Measurements from ENCODE around the gene RFWD3.

Gene RFWD3

GRCh38 chr16:74578838-74579237 lies 87.8 kb downstream of the RFWD3 start:
- peaks cover 5% of the 10 kb centered on the region; the same call in 1 of the 2 replicates for H3K4me1 ChIP-seq (ENCODE audit: low read length)
- TF ChIP-seq CTCF (IDR thresholded peaks at IDR 0.05; ENCODE audit: low read length) (no peak), EZH2 (optimal IDR thresholded peaks at IDR 0.05; ENCODE audit: low read depth, low read length) (no peak), EZH2phosphoT487 (IDR thresholded peaks at IDR 0.05; ENCODE audit: low read length) (no peak)
- no peak for DNase-seq
- no peak overlapping the region for H3K9ac ChIP-seq (ENCODE audit: low read length)
- no peaks in the 10 kb centered on the region for H4K20me1 ChIP-seq (ENCODE audit: insufficient read depth, low read length)
- no peaks in the 10 kb centered on the region for H3K9me2 ChIP-seq (replicated peaks; ENCODE audit: insufficient read depth, low read length)
- no peak overlapping the region for H3K4me2 ChIP-seq (ENCODE audit: low read depth, low read length)
- H3K27ac ChIP-seq (ENCODE audit: low read length) = no peak overlapping the region
- H3F3A ChIP-seq (ENCODE audit: insufficient read depth, low read length) = no peaks in the 10 kb centered on the region
- no peak overlapping the region for H3K4me3 ChIP-seq (ENCODE audit: low read length)
- H3K27me3 ChIP-seq (replicated peaks; ENCODE audit: insufficient read depth, low read length) = no peaks in the 10 kb centered on the region
- H3K79me2 ChIP-seq (ENCODE audit: low read length) = peaks cover 77% of the 10 kb centered on the region
- H2AFZ ChIP-seq (ENCODE audit: low read length) = no peak overlapping the region
- H3K9me3 ChIP-seq (replicated peaks; ENCODE audit: insufficient read depth, low read length) = no peaks in the 10 kb centered on the region
- H3K36me3 ChIP-seq (replicated peaks; ENCODE audit: insufficient read depth, low read length) = no peaks in the 10 kb centered on the region

- H3K27me3 ChIP-seq (replicated peaks; ENCODE audit: insufficient read depth, low read length) = no peaks in the 10 kb centered on the region
- no peak overlapping the region for H3K4me3 ChIP-seq (ENCODE audit: low read length)
- no peak overlapping the region for H3K9ac ChIP-seq (ENCODE audit: low read length)
- H3K36me3 ChIP-seq (replicated peaks; ENCODE audit: insufficient read depth, low read length) = no peaks in the 10 kb centered on the region
- H3K9me3 ChIP-seq (replicated peaks; ENCODE audit: insufficient read depth, low read length) = no peaks in the 10 kb centered on the region
- H4K20me1 ChIP-seq (ENCODE audit: insufficient read depth, low read length) = no peaks in the 10 kb centered on the region
- H3K4me2 ChIP-seq (ENCODE audit: low read depth, low read length) = no peak overlapping the region
- no peak overlapping the region for H3K27ac ChIP-seq (ENCODE audit: low read length)
- H2AFZ ChIP-seq (ENCODE audit: low read length) = no peak overlapping the region
- H3K79me2 ChIP-seq (ENCODE audit: low read length) = peaks cover 76% of the 10 kb centered on the region
- H3F3A ChIP-seq (ENCODE audit: insufficient read depth, low read length) = no peaks in the 10 kb centered on the region
- no peak for DNase-seq
- TF ChIP-seq CTCF (IDR thresholded peaks at IDR 0.05; ENCODE audit: low read length) (no peak), EZH2 (optimal IDR thresholded peaks at IDR 0.05; ENCODE audit: low read depth, low read length) (no peak), EZH2phosphoT487 (IDR thresholded peaks at IDR 0.05; ENCODE audit: low read length) (no peak)
- peaks cover 5% of the 10 kb centered on the region; the same call in 1 of the 2 replicates for H3K4me1 ChIP-seq (ENCODE audit: low read length)
- no peaks in the 10 kb centered on the region for H3K9me2 ChIP-seq (replicated peaks; ENCODE audit: insufficient read depth, low read length)
Measured at GRCh38 chr16:74578433-74578832, 88.2 kb downstream of the RFWD3 start.

DNA sequence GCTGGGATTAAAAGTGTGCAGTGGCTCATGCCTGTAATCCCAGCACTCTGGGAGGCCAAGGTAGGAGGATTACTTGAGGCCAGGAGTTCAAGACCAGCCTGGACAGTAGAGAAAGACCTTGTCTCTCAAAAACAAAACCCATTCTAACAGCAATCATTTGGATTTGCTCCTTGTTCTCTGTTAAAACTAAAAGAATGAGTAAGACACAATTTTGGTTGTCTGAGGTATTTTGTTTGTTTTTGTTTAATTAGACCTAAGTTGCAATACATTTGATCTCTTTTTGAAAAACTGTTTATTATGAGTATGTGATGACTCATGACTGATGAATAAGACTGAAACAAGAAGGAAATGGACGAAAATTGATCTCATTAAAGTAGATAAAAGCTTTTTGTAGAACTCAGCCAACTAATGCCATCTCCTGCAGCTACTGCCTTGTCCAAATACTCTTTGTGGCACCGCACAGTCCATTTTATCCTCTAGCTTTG lies 88.8 kb downstream of the RFWD3 start:
- peaks cover 75% of the 10 kb centered on the region for H3K79me2 ChIP-seq (ENCODE audit: low read length)
- no peak overlapping the region for H2AFZ ChIP-seq (ENCODE audit: low read length)
- no peak overlapping the region for H3K4me2 ChIP-seq (ENCODE audit: low read depth, low read length)
- H3K4me3 ChIP-seq (ENCODE audit: low read length) = no peak overlapping the region
- H3K27ac ChIP-seq (ENCODE audit: low read length) = no peak overlapping the region
- H3K9ac ChIP-seq (ENCODE audit: low read length) = no peak overlapping the region
- TF ChIP-seq EZH2 (optimal IDR thresholded peaks at IDR 0.05; ENCODE audit: low read depth, low read length) (no peak), CTCF (IDR thresholded peaks at IDR 0.05; ENCODE audit: low read length) (no peak), EZH2phosphoT487 (IDR thresholded peaks at IDR 0.05; ENCODE audit: low read length) (no peak)
- no peaks in the 10 kb centered on the region for H3K9me2 ChIP-seq (replicated peaks; ENCODE audit: insufficient read depth, low read length)
- H4K20me1 ChIP-seq (ENCODE audit: insufficient read depth, low read length) = no peaks in the 10 kb centered on the region
- no peaks in the 10 kb centered on the region for H3K36me3 ChIP-seq (replicated peaks; ENCODE audit: insufficient read depth, low read length)
- H3K27me3 ChIP-seq (replicated peaks; ENCODE audit: insufficient read depth, low read length) = no peaks in the 10 kb centered on the region
- no peaks in the 10 kb centered on the region for H3F3A ChIP-seq (ENCODE audit: insufficient read depth, low read length)
- peaks cover 5% of the 10 kb centered on the region; the same call in 1 of the 2 replicates for H3K4me1 ChIP-seq (ENCODE audit: low read length)
- no peaks in the 10 kb centered on the region for H3K9me3 ChIP-seq (replicated peaks; ENCODE audit: insufficient read depth, low read length)
- no peak for DNase-seq
